SKM-1 (cell line): ENCODE results near the gene CUX1.
"Not testable (repeated sequence)": the region's sequence is repeated elsewhere in the genome, so short reads cannot be mapped to it uniquely, and the experiment has no call there.

Experiments used
- DNase-seq: peaks from one replicate; lab custom pipeline; 2025; ENCODE audit not compliant: unreplicated experiment; lab: John Stamatoyannopoulos, UW

CUX1 gene

DNA sequence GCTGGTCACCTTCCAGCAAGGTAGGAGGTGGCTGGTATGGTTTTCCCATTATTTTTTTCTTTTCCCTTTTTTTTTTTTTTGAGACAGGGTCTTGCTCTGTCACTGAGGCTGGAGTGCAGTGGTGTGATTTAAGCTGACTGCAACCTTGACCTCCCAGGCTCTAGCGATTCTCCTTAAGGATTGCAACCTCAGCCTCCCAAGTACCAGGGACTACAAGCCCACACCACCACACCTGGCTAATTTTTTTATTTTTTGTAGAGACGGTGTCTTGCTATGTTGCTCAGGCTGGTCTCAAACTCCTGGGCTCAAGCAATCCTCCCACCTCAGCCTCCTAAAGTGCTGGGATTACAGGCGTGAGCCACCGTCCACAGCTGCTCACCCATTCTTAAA, 24.7 kb upstream of the CUX1 start:
- not testable (repeated sequence) for DNase-seq

DNA sequence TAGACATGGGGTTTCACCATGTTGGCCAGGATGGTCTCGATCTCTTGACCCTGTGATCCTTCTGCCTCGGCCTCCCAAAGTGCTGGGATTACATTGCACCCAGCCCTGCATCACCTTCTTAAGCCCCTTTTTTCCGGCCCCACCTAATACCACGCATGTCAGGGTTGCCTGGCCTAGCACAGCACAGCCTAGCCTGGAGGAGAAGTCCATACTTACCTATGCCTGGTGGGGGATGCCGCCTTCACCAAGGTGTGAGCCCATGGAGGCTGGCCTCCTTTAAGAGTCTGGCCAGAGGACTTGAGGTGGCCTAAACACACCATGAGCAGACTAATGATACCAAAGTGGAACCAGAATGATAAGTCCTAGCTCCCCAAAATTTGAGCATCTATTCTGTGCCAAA, 22.0 kb upstream of the CUX1 start:
- no peak for DNase-seq

DNA sequence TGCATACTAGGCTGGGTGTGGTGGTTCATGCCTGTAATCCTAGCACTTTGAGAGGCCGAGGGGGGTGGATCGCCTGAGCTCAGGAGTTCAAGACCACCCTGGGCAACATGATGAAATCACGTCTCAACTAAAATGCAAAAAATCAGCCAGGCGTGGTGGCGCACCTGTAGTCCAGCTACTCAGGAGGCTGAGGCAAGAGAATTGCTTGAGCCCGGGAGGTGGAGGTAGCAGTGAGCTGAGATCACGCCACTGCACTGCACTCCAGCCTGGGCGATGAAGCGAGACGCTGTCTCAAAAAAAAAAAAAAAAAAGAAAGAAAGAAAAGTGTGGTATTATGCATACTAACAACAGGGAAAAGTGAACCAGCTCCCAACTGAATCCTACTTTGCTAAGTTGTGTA, 19.3 kb upstream of the CUX1 start:
- not testable (repeated sequence) for DNase-seq

DNA sequence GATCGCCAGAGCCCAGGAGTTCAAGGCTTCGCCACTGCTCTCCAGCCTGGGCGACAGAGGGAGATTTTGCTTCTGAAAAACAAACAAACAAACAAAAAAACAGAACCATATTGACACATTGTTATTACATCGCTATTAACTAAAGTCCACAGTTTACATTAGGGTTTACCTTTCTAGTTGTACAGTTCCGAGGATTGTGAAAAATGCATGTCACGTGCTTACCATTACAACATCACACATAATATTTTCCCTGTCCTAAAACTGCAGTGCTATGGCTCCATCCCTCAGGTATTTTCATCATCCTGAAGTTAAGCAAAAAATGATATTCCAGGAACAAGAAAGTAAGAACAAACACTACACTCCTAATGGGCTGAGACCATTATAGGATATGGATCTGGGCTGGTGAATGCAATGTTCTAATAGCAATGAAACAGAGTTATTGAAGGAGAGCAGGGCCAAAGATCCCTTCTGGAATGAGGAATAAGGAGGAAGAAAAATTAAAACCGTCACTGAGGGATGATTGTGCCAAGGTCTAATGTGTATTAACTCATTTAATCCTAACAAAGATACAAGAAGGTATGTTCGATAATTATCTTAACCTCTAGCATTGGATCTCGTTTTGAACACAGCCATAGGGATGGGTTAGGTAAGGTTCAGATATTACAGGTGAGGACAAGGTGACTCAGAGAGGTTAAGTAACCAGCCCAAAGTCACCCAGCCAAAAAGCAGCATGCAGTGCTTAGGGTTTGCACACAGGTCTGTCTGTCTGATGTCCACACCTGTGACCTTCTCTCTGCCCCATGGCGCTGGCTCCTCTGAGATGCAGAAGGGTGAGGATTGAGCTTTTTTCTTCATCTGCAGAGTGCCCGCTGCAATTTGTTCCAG, 14.0 kb upstream of the CUX1 start:
- no peak for DNase-seq

GRCh38 chr7:101804088-101804963, 13.1 kb upstream of the CUX1 start:
- no peak for DNase-seq

DNA sequence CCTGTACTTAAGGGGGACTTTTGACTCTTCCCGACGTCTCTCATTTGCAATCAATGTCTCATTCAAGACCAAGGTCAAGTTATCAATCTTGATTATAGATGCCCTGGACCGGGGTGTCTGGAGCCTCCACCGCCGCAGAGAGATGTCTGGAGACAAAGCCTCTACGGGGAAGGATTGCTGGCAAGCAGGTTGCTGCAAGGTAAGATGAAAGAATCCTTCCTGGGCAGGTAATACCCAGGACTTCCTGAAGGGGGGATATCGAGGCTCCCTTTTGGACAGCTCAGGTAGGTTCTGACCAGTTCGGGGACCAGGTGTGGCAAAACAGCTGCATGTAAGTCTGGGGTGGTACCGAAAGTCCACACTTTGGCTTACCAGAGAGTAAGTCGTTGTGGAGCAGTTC, 12.5 kb upstream of the CUX1 start:
- DNase-seq = no peak

DNA sequence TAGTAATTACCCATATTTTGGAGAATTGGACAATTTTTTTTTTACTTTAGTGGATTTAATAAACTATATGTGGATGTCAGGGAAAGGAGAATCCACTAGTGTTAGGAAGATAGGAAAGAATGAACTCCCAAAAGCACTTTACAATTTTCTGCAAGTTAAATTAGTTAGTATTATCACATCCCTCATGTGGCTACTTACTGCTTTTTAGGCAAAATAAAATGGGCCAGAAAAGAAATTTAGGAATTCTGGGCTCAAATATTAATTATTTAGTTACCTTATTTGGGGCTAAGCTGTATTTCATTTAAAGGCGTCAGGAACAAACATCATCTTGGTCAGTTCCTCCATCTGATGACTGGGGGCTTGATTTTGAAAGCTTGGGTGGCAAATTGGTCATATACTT, 4.8 kb upstream of the CUX1 start:
- DNase-seq = no peak

DNA sequence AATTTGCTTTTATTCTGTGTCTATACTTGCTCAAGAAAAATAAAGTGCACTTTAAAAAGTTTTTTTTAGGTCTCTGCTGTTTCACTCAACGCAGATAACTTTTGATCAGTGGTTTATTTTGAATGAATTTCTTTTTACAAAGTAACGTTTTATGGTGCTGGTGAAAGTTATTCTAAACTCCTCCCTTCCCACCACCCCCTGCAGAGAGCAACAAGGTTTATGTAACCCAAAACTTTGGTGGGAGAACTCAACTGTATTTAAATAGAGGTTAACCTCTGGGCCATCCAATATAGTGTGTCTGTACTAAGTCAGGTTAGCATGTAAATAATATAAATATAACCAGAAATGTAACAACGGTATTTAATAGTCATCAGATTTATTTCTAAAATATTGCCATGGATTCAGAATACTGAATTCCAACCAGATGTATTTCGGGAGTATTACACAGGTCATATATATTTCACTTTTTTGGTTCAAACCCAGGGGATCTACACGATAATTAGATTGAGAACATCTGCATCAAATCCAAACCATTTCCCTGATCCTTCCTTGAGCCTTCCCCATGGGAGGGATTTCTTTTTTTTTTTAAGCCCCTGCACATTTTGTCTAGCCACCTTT, 3.9 kb upstream of the CUX1 start:
- DNase-seq = no peak

DNA sequence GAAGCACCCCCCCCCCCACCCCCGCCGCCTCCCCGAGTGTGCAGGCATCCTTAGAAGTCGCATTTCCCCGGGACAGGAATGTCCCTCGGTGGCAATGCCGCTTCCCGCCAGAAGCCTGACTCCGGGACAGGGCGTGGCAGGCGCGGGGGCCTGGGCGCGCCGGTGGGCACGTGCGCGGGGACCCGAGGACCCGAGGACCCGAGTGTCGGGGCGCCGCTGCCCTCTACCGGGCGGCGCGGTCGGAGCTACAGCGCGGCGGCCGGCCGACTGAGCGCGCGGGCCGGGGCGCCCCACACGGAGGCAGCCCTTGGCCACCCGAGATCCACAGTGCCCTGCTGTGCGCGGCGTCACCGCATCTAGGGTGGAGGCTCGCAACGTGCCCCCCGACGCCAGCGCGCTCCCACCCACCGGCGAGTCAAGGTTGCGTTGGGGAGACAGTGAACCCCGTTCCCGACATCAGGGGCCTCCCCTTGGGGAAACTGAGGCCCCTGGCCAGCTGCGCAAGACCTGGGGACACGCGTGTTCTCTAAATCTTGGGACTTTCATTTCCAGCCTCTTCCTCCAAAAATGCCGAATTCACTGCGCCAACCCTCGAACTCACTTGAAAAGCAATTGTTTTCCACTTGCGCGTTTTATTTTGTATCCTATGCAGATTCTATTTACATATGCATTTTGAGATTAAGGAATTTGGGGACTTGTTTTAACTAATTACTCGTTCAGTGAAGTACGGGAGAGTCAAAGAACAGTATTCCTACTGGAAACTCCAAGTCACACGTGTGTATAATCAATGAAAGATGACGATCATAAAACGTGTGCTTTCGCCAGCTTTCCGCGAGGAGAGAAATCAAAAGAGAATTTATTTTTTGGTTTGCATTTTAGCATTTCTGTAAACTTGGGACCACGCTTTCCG, 3.1 kb upstream of the CUX1 start:
- DNase-seq = peak; percentile 39

DNA sequence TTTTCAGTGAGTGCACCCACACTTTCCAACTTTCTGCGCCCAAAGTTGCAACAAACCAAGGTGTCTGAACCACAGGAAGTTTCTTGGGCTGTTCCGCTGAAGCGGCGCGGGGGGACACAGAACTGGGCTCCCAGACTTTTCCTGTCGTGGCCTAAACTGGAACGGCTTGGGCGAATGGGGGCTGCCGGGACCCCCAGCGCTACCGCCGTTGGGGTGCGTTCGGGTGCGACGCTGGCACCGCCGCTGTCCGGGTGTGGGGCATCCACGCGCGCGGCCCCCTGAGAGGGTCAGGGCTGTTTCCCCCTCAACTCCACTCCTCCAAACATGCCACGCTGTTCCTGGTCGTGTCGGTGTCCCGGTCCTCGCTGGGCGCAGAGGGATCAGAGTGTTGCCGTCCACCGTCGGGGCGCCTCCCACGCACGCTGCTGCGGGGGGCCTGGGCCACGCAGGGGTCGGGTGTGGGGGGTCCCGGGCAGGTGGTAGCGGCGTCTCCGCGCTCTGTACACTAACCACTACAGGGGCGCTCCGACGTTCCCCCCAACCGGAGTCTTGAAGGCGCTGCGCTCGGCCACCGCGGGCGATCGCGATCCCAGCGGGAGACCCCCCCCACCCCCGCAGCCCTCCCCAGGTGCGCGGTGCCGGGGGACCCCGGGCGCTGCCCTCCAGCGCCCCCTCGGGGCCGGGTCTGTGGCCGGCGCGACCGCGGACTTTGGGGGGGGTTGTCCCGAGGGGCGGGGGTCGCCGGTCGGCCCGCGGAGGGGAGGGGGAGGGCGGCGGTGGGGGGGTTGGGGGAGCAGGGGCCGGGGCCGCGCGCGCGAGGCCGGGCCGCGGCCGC, 2.2 kb upstream of the CUX1 start:
- DNase-seq = no peak

DNA sequence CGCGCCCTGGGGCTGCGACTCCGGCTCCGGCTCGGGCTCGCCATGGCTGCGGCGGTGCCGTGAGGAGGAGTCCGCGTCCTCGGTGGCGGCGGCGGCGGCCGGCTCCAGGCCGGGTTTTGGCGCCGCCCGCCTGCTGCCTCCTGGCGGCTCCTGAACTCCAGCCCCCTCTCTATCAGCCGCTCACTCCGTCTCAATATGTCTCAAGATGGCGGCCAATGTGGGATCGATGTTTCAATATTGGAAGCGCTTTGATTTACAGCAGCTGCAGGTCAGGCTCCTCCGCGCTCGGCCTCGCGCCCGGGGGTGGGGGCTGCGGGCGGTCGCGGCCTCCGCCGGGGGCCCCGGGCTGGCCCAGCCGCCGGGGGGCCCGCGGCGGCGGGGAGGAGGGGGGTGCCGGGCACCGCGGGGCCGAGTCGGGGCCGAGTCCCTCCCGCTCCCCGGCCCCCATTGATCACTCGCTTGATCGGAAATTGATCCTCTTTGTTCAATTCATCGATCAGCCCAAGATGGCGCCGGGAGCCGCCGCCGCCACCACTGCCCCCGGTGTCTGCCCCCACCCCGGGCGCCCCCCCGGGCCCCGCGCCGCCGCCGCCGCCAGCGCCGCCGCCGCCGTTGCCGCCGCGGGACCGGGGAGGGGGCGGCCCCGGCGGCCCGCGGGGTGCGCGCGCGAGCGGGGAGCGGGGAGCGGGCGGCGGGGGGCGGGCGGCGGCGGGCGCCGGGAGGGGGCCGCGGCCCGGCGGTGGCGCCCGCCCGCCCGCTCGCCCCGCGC, 1.4 kb upstream of the CUX1 start:
- peak; percentile 80 for DNase-seq

DNA sequence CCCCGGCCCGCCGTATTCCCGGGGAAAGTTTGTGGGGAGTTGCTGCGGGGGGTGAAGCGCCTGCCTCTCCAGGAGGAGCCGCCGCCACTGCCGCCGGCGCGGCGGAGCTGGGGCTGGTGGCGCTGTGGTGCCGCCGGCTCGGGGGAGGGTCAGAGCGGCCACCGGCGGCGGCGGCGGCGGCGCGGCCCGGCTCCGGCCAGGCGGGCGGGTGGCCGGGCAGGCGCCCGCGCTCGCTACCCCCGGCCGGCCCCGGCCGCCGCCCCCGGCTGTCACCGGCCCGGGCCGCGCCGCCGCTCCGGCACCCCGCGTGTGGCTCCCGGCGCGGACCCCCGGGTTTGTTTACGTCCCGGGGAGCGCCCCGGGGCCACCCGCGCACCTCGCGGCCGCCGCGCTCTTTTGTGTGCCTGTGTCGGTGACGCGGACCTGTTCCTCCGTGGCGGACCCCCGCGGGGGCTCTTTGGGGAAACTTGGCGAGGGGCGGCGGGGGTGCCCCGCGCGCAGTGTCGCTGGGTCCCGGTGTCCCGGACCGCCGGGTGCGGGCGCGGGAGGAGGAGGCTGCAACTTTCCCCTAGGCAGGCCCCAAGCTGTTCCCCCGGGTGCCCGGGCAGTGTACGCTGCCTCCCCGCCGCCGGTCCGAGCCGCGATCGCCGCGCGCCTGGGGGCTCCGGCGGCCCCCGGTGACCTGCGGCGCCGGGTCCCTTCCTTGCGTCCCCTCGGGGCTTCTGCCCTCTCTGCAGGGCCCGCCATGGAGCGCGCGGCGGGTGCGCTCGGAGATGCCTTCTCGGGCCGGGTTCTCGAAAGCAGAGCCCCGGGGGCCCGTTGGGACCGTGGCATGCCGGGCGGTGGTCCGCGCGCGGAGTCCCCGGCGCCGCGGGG, 593 bp upstream of the CUX1 start:
- no peak for DNase-seq

GRCh38 chr7:101818287-101819071, 1.1 kb downstream of the CUX1 start:
- DNase-seq = no peak

DNA sequence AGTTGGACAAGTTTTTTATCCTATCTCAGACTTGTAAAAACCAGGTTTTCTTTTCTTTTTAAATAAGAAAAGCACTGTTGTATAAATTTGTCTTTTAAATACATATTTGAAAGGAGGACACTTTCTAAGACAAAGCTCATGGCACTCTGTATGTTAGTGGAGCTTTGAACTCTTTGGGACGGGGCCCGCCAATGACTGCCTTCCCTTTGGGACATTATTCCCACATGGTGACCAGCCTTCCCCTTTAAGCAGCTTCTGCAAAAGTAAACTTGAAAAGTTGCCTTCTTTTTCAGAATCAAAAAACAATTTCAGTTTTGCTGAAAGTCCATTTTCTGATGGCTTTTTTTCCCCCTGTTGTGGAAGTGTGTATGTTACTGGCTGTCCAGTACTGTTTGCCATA, 1.8 kb downstream of the CUX1 start:
- no peak for DNase-seq

- no peak for DNase-seq
These were observed 2.6 kb downstream of the CUX1 start for GRCh38 chr7:101819913-101820522.

DNA sequence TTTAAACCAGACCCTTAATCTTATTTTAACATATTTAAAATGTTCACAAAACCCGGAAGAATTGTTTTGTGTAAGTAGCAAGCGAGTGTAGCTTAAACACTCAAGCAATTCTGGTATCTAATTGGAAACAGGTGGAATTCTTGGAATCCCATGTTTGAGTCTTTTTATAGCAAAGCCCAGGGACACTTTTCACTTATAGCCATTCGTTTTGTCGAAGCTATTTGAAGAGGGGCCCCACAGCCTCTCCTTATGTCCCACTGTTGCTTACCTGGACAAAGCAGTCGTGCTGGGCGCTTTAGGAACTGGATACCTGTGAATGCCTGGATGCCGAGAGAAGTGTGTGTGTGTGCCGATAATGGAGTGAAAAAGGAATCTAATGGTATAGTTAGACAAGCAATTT, 3.3 kb downstream of the CUX1 start:
- no peak for DNase-seq

DNA sequence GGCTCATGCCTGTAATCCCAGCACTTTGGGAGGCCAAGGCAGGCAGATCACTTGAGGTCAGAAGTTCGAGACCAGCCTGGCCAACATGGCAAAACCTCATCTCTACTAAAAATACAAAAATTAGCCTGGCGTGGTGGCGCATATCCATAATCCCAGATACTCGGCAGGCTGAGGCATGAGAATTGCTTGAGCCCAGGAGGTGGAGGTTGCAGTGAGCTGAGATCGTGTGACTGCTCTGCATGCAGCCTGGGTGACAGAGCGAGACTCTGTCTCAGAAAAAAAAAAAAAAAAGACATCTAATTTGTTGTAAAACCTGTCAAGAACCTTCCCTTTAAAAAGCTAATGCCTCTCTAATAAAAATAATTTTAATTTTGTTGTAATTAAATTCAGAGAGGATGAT, 5.2 kb downstream of the CUX1 start:
- not testable (repeated sequence) for DNase-seq
